Right lung (tissue), 10 donors: Measurements from ENCODE around the gene CCDC12. TPM values are rescaled to one million over a fixed set of nuclear protein-coding genes. Genes with fewer than 3 reads are reported as not detected.
A peak's percentile ranks its signal among the peaks of the same experiment; 100 is the strongest.

Source experiments
- DNase-seq, 2 donors: peaks; one replicate each; pipeline ENCODE4 v3.0.0-alpha.2; 2013
- long read RNA-seq, 8 donors: transcript quantifications; one replicate each; lab custom pipeline, GENCODE V29; 2026
- polyA plus RNA-seq, 5 donors: library from polyadenylated mRNA; unstranded; fragments of 120-200 nt; gene quantifications; one replicate each; pipeline versions ENCODE4 v1.2.1 to v1.2.3, GENCODE V29; 2013; ENCODE audit warnings: inconsistent platforms in 1 of 5, low replicate concordance in 1 of 5; ENCODE audit not compliant: insufficient read length in 5 of 5, insufficient read depth in 1 of 5

CCDC12 gene
- polyA plus RNA-seq, result 10 to 100 TPM; 42.1 to 58.1 (median 50.8) TPM
- long read RNA-seq, donor 1, transcript CCDC12-211 (1 exons, 2,412 nt), result major isoform, 17 of 56 reads
- long read RNA-seq, donor 1, partial matches to known transcripts, result 32 of 56 reads
- long read RNA-seq, donor 1, other reads (novel, unspliced or antisense), result 6 of 56 reads
- long read RNA-seq, donor 2, transcript CCDC12-211 (1 exons, 2,412 nt), result major isoform, 9 of 36 reads
- long read RNA-seq, donor 2, partial matches to known transcripts, result 18 of 36 reads
- long read RNA-seq, donor 2, other reads (novel, unspliced or antisense), result 5 of 36 reads
- long read RNA-seq, donor 3, transcript CCDC12-211 (1 exons, 2,412 nt), result major isoform, 17 of 53 reads
- long read RNA-seq, donor 3, partial matches to known transcripts, result 32 of 53 reads
- long read RNA-seq, donor 3, other reads (novel, unspliced or antisense), result 0 of 53 reads
- long read RNA-seq, donor 4, transcript CCDC12-211 (1 exons, 2,412 nt), result major isoform, 12 of 23 reads
- long read RNA-seq, donor 4, partial matches to known transcripts, result 9 of 23 reads
- long read RNA-seq, donor 4, other reads (novel, unspliced or antisense), result 0 of 23 reads
- long read RNA-seq, donor 5, transcript CCDC12-211 (1 exons, 2,412 nt), result major isoform, 10 of 76 reads
- long read RNA-seq, donor 5, transcript CCDC12-205 (4 exons, 897 nt), result minor isoform, 5 of 76 reads
- long read RNA-seq, donor 5, partial matches to known transcripts, result 57 of 76 reads
- long read RNA-seq, donor 5, other reads (novel, unspliced or antisense), result 0 of 76 reads
- long read RNA-seq, donor 6, transcript CCDC12-211 (1 exons, 2,412 nt), result major isoform, 10 of 51 reads
- long read RNA-seq, donor 6, partial matches to known transcripts, result 38 of 51 reads
- long read RNA-seq, donor 6, other reads (novel, unspliced or antisense), result 0 of 51 reads
- long read RNA-seq, donor 7, transcript CCDC12-211 (1 exons, 2,412 nt), result major isoform, 5 of 30 reads
- long read RNA-seq, donor 7, partial matches to known transcripts, result 23 of 30 reads
- long read RNA-seq, donor 7, other reads (novel, unspliced or antisense), result 0 of 30 reads
- long read RNA-seq, donor 8, transcript CCDC12-211 (1 exons, 2,412 nt), result major isoform, 5 of 21 reads
- long read RNA-seq, donor 8, partial matches to known transcripts, result 16 of 21 reads
- long read RNA-seq, donor 8, other reads (novel, unspliced or antisense), result 0 of 21 reads

GRCh38 chr3:46976326-46977190, at the start of gene CCDC12:
Gene CCDC12 (minus strand): TSS chr3:46976745. CDS start chr3:46976732, 13 bp downstream.
- peak; percentile 96 to 97 for DNase-seq

GRCh38 chr3:47024932-47025331, 48.4 kb upstream of the CCDC12 start:
- no peak for DNase-seq

GRCh38 chr3:47022641-47023071, 46.1 kb upstream of the CCDC12 start:
- DNase-seq, result peak in 1 of 2 donors; percentile 21

GRCh38 chr3:47020311-47020710, 43.8 kb upstream of the CCDC12 start:
- DNase-seq, result no peak

- DNase-seq, result no peak
Measured at GRCh38 chr3:47019201-47019600, 42.7 kb upstream of the CCDC12 start.

GRCh38 chr3:47018269-47018611, 41.7 kb upstream of the CCDC12 start:
- DNase-seq, result no peak

GRCh38 chr3:47017504-47018268, 41.1 kb upstream of the CCDC12 start:
- no peak for DNase-seq

GRCh38 chr3:47016934-47017435, 40.4 kb upstream of the CCDC12 start:
- no peak for DNase-seq

- no peak for DNase-seq
Measured at GRCh38 chr3:47016086-47016933, 39.8 kb upstream of the CCDC12 start.

GRCh38 chr3:47015151-47015550, 38.6 kb upstream of the CCDC12 start:
- no peak for DNase-seq

- no peak for DNase-seq
Measured at GRCh38 chr3:47014036-47014435, 37.5 kb upstream of the CCDC12 start.

- DNase-seq, result no peak
Measured at GRCh38 chr3:47013231-47013630, 36.7 kb upstream of the CCDC12 start.

- DNase-seq, result no peak
Measured at GRCh38 chr3:47012342-47013230, 36.0 kb upstream of the CCDC12 start.

- DNase-seq, result no peak
Measured at GRCh38 chr3:47011371-47011770, 34.8 kb upstream of the CCDC12 start.

GRCh38 chr3:47010910-47011309, 34.4 kb upstream of the CCDC12 start:
- DNase-seq, result no peak

GRCh38 chr3:47010111-47010712, 33.7 kb upstream of the CCDC12 start:
- no peak for DNase-seq
